ENCODE measurements around the gene ZCWPW2. TPM values are rescaled to one million over a fixed set of nuclear protein-coding genes. Genes with fewer than 3 reads are reported as not detected.

The ZCWPW2 gene, protein sequence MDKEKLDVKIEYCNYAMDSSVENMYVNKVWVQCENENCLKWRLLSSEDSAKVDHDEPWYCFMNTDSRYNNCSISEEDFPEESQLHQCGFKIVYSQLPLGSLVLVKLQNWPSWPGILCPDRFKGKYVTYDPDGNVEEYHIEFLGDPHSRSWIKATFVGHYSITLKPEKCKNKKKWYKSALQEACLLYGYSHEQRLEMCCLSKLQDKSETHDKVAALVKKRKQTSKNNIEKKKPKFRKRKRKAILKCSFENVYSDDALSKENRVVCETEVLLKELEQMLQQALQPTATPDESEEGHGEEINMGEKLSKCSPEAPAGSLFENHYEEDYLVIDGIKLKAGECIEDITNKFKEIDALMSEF
- 0.72 and 2.2 TPM in 2 replicates for total RNA-seq (2011; cell fraction: chromatin; rRNA removed; ENCODE audit: low replicate concordance)
- 0.53 TPM in 1 of 2 replicates, not detected in the other for total RNA-seq (2011; cell fraction: nucleolus; rRNA removed)
- 0.92 TPM in 1 of 2 replicates, not detected in the other for total RNA-seq (2011; cell fraction: nucleoplasm; rRNA removed)
- total RNA-seq (2014; rRNA removed): 0.24 and 0.77 TPM in 2 replicates
- total RNA-seq (2014; rRNA removed; fragmentation: Illumina TruSeq; extraction: Trizol): 0.13 and 0.44 TPM in 2 replicates
- total RNA-seq (2015; rRNA removed; fragmentation: Illumina TruSeq; extraction: Trizol): 0.22 and 0.41 TPM in 2 replicates
- 0.47 and 0.60 TPM in 2 replicates for total RNA-seq (2021)
- 0.24 and 0.60 TPM in 2 replicates for polyA plus RNA-seq (2011; rRNA removed)
- polyA plus RNA-seq (2011; cell fraction: cytosol; rRNA removed): 0.10 TPM in 1 of 2 replicates, not detected in the other
- 0.44 TPM in 1 of 2 replicates, not detected in the other for polyA plus RNA-seq (2011; cell fraction: nucleus; rRNA removed)
- polyA plus RNA-seq (2012): 0.24 and 0.35 TPM in 2 replicates
- 0.10 TPM in 2 replicates for polyA plus RNA-seq (2014; fragmentation: Illumina TruSeq; extraction: Trizol)
- polyA plus RNA-seq (2014; fragmentation: Nextera tagmentation; extraction: Ambion mirVana): under 1 TPM; 0.62 to 0.73 TPM
- polyA plus RNA-seq (2014; rRNA removed): 0.15 and 0.40 TPM in 2 replicates
- polyA minus RNA-seq (2011; rRNA and poly(A)+ RNA removed): 0.46 and 0.96 TPM in 2 replicates
- not detected in 2 replicates for polyA minus RNA-seq (2011; cell fraction: cytosol; rRNA and poly(A)+ RNA removed)
- polyA minus RNA-seq (2011; cell fraction: nucleus; rRNA and poly(A)+ RNA removed): 1.1 TPM in 1 of 2 replicates, not detected in the other
- Bru-seq, nascent RNA: percentile 40 among the genes with signal in this experiment
- BruChase-seq, experiment 1, labeled RNA remaining after a 2-hour chase: percentile 46 among the genes with signal in this experiment
- BruChase-seq, experiment 2, labeled RNA remaining after a 6-hour chase: percentile 42 among the genes with signal in this experiment
- long read RNA-seq, experiment 1, partial matches to known transcripts: 0 of 1 reads
- long read RNA-seq, experiment 1, other reads (novel, unspliced or antisense): 1 of 1 reads
- long read RNA-seq, experiment 2: 0 reads
- long read RNA-seq, experiment 3: 0 reads

DNA sequence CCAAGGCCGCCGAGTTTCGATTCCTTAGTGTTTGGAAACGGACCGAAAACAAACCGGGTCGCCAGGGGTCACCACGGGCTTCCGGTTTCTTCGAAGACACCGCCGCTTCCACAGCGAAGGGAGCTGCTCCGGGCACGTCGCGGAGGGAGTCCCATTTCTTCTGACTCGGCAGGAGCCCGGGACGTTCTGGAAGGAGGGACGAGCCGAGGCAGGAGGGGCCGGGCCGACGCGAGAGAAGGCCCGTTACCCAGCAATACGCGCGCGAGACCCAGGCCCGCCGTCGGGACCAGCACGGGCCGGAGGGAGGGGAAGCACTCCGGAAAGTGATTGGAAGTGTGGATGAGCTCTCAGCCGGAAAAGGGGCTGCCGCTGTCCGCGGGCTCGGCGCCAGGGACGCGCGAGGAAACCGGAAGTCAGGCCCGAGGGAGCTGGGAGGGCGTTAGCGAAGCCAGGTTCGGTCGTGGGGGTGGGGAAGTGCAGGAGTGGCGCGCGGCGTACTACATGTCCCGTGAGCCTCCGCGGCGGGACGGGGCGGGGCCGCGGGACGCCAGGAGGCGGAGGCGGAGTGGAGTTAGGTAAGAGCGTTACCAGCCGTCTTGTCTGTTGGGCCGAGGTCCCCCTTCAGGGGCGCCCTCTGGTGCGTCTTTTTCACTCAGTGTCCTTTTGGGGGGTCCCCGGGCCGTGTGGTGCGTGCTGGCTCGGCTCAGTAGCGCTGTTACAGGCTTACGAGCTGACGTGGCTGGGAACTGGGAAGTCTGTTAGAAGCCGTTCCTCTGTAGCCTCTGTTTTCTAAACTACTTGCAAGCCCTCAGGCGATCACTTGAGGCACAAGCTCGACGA lies at the start of gene ZCWPW2, which contains the start of gene AZI2:
TSS of gene ZCWPW2 (plus strand) at position 93 of the 840 bp plus-strand sequence. CDS start 64,348 bp downstream, outside the sequence.
TSS of gene AZI2 (minus strand) at position 196 of the 840 bp plus-strand sequence. CDS start 8,207 bp downstream, outside the sequence.
- peaks cover 60% of the 10 kb centered on the region for H3K79me2 ChIP-seq (ENCODE audit: control insufficient read depth, insufficient read depth, low read length)
- no TSS peak for BruUV-seq (replicated peaks)
- CTCF ChIA-PET (ENCODE audit: low intra/inter-chr PET ratio): no interaction called here
- peak within 1 kb of the TSS; percentile 91 to 95 for H3K9ac ChIP-seq (ENCODE audit: insufficient read depth in 1 of 2, low read depth in 2 of 2, low read length in 2 of 2)
- peak within 1 kb of the TSS; percentile 99 for H3K27ac ChIP-seq (ENCODE audit: extremely low read depth, low read depth, low read length)
- H3K4me3 ChIP-seq: peak within 1 kb of the TSS; percentile 65
- H3K9me3 ChIP-seq (replicated peaks; ENCODE audit: control insufficient read depth, insufficient read depth, low read depth, low read length): no peaks in the 10 kb centered on the region
- peak; percentile 93 for ATAC-seq
- H2AFZ ChIP-seq (ENCODE audit: low read depth, low read length): peak within 1 kb of the TSS; percentile 97
- WGBS (ENCODE audit: insufficient coverage, low coverage, missing lambda C conversion rate): under 1% methylated on average over 70 of the region's 83 CpGs
- no peaks in the 10 kb centered on the region for H3K9me1 ChIP-seq (ENCODE audit: control insufficient read depth, insufficient read depth, low read length)
- peak within 1 kb of the TSS; percentile 91 for H3K4me2 ChIP-seq (ENCODE audit: insufficient read depth, low read length)
- H3K4me1 ChIP-seq (replicated peaks in 1 of 2; ENCODE audit: control insufficient read depth in 2 of 2, insufficient read depth in 2 of 2, low read length in 2 of 2): peaks cover 4 to 10% of the 10 kb centered on the region in 2 experiments; a peak in 3 of 5 replicates
- DNase-seq (ENCODE audit: extremely low read depth in 1 of 4, low spot score in 3 of 4): peak; percentile 88 to 99 (median 90)
- H3K27me3 ChIP-seq (ENCODE audit: control insufficient read depth in 2 of 2, insufficient read depth in 2 of 2, low read length in 2 of 2): no peaks in the 10 kb centered on the region
- H4K20me1 ChIP-seq (replicated peaks; ENCODE audit: control insufficient read depth, insufficient read depth, low read length): no peaks in the 10 kb centered on the region
- POLR2A ChIA-PET: interaction anchor here (0.6 to 1.9 kb wide), 13 partner anchors 8 to 134 kb away, joined by 3 to 8 read pairs (median 3); no protein-coding TSS in a partner anchor
- FAIRE-seq: peak; percentile 80
- intact Hi-C loops (cut with micrococcal nuclease) (loop anchor here (2.0 kb wide), 1 partner anchor 108 kb away; the partner anchor contains the start of gene CMC1), in situ Hi-C loops (cut with MboI) (no loop called here)
- 0 out of 3 replicates have a peak, but pooled peaks cover 6% of the 10 kb centered on the region for H3K36me3 ChIP-seq (ENCODE audit: control insufficient read depth, insufficient read depth, low read length)
- TF ChIP-seq EWSR1 (IDR thresholded peaks at IDR 0.05; ENCODE audit: borderline replicate concordance, low read depth, partially characterized antibody) (no peak), CBFA2T2 (conservative IDR thresholded peaks at IDR 0.05) (no peak), ELF2 (CRISPR knock-in tag; IDR thresholded peaks at IDR 0.05) (peak; percentile 77), NCOA4 (IDR thresholded peaks at IDR 0.05; ENCODE audit: partially characterized antibody) (no peak), ZNF143 (CRISPR knock-in tag; IDR thresholded peaks at IDR 0.05) (peak; percentile 94), MBD2 (IDR thresholded peaks at IDR 0.05; ENCODE audit: borderline replicate concordance, low read depth) (peak; percentile 42; the same call in 1 of the 2 replicates), MED1 (CRISPR knock-in tag; IDR thresholded peaks at IDR 0.05; ENCODE audit: borderline replicate concordance) (no peak)
- TF ChIP-seq, protein P1, sequence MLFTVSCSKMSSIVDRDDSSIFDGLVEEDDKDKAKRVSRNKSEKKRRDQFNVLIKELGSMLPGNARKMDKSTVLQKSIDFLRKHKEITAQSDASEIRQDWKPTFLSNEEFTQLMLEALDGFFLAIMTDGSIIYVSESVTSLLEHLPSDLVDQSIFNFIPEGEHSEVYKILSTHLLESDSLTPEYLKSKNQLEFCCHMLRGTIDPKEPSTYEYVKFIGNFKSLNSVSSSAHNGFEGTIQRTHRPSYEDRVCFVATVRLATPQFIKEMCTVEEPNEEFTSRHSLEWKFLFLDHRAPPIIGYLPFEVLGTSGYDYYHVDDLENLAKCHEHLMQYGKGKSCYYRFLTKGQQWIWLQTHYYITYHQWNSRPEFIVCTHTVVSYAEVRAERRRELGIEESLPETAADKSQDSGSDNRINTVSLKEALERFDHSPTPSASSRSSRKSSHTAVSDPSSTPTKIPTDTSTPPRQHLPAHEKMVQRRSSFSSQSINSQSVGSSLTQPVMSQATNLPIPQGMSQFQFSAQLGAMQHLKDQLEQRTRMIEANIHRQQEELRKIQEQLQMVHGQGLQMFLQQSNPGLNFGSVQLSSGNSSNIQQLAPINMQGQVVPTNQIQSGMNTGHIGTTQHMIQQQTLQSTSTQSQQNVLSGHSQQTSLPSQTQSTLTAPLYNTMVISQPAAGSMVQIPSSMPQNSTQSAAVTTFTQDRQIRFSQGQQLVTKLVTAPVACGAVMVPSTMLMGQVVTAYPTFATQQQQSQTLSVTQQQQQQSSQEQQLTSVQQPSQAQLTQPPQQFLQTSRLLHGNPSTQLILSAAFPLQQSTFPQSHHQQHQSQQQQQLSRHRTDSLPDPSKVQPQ (CRISPR knock-in tag; IDR thresholded peaks at IDR 0.05; ENCODE audit: borderline replicate concordance): no peak
- TF ChIP-seq, protein P2, sequence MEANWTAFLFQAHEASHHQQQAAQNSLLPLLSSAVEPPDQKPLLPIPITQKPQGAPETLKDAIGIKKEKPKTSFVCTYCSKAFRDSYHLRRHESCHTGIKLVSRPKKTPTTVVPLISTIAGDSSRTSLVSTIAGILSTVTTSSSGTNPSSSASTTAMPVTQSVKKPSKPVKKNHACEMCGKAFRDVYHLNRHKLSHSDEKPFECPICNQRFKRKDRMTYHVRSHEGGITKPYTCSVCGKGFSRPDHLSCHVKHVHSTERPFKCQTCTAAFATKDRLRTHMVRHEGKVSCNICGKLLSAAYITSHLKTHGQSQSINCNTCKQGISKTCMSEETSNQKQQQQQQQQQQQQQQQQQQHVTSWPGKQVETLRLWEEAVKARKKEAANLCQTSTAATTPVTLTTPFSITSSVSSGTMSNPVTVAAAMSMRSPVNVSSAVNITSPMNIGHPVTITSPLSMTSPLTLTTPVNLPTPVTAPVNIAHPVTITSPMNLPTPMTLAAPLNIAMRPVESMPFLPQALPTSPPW (CRISPR knock-in tag; IDR thresholded peaks at IDR 0.05): peak; percentile 78
